Measurements from ENCODE around the gene TINAGL1.

TINAGL1 gene

GRCh38 chr1:31607360-31607759, 31.0 kb downstream of the TINAGL1 start:
- no peak for DNase-seq (ENCODE audit: low spot score)

- no peak for DNase-seq (ENCODE audit: low spot score)
Observed at GRCh38 chr1:31609514-31610118, 33.3 kb downstream of the TINAGL1 start.

GRCh38 chr1:31614414-31615005, 38.2 kb downstream of the TINAGL1 start:
- no peak for DNase-seq (ENCODE audit: low spot score)

GRCh38 chr1:31615414-31615813, 39.1 kb downstream of the TINAGL1 start:
- no peak for DNase-seq (ENCODE audit: low spot score)

- no peak for DNase-seq (ENCODE audit: low spot score)
Observed at GRCh38 chr1:31615939-31616338, 39.6 kb downstream of the TINAGL1 start.

- DNase-seq (ENCODE audit: low spot score): no peak
Observed at GRCh38 chr1:31617218-31617915, 41.1 kb downstream of the TINAGL1 start, which contains the start of gene HCRTR1. Gene HCRTR1, plus strand, starts transcription at chr1:31617689. Its CDS starts 1,504 bp downstream, at chr1:31619193.

- peak; percentile 18 for DNase-seq (ENCODE audit: low spot score)
Observed at GRCh38 chr1:31617916-31618746, 41.8 kb downstream of the TINAGL1 start.

GRCh38 chr1:31618916-31619846, 42.9 kb downstream of the TINAGL1 start:
- no peak for DNase-seq (ENCODE audit: low spot score)

GRCh38 chr1:31620631-31621497, 44.5 kb downstream of the TINAGL1 start:
- no peak for DNase-seq (ENCODE audit: low spot score)

GRCh38 chr1:31621498-31621820, 45.1 kb downstream of the TINAGL1 start:
- no peak for DNase-seq (ENCODE audit: low spot score)

GRCh38 chr1:31621847-31622730, 45.8 kb downstream of the TINAGL1 start:
- no peak for DNase-seq (ENCODE audit: low spot score)

GRCh38 chr1:31623365-31623764, 47.0 kb downstream of the TINAGL1 start:
- no peak for DNase-seq (ENCODE audit: low spot score)

GRCh38 chr1:31624309-31624708, 48.0 kb downstream of the TINAGL1 start:
- DNase-seq (ENCODE audit: low spot score): no peak

GRCh38 chr1:31624731-31625514, 48.6 kb downstream of the TINAGL1 start:
- DNase-seq (ENCODE audit: low spot score): no peak

- DNase-seq (ENCODE audit: low spot score): no peak
Observed at GRCh38 chr1:31625561-31626222, 49.4 kb downstream of the TINAGL1 start.

GRCh38 chr1:31626223-31627207, 50.2 kb downstream of the TINAGL1 start:
- DNase-seq (ENCODE audit: low spot score): no peak

Data from COLO829 (cell line).